ENCODE measurements around the gene FAM180A. TPM values are rescaled to one million over a fixed set of nuclear protein-coding genes. Genes with fewer than 3 reads are reported as not detected.

The FAM180A gene
- total and polyA plus RNA-seq, 2 of the 8 experiments (the other 6 are each of a cell fraction or from before 2014, with no cell fraction given) = not detected

GRCh38 chr7:135773464-135773863 lies 24.9 kb upstream of the FAM180A start:
- CTCF ChIA-PET (ENCODE audit: partially characterized antibody) = interaction anchor here (0.9 to 2.7 kb wide), 5 partner anchors 9 to 81 kb away, joined by 3 to 7 read pairs (median 3); no protein-coding TSS in a partner anchor
- H4K91ac ChIP-seq (replicated peaks; ENCODE audit: insufficient read length, low read length) = no peak overlapping the region
- no peak for FAIRE-seq
- H3K79me1 ChIP-seq (ENCODE audit: low read depth, low read length) = no peaks in the 10 kb centered on the region
- H3K27ac ChIP-seq (ENCODE audit: low read depth, low read length) = no peak overlapping the region
- H2BK12ac ChIP-seq (ENCODE audit: low read depth, low read length) = no peak overlapping the region
- H4K20me1 ChIP-seq (replicated peaks in 1 of 2; ENCODE audit: control insufficient read depth in 1 of 2, insufficient read depth in 2 of 2, low read length in 2 of 2) = no peaks in the 10 kb centered on the region
- no peak overlapping the region for H3K4me3 ChIP-seq (ENCODE audit: extremely low read depth in 1 of 4, insufficient read depth in 2 of 4, low read depth in 3 of 4, low read length in 4 of 4)
- H2BK120ac ChIP-seq (replicated peaks; ENCODE audit: low read depth, low read length) = no peak overlapping the region
- H3K79me2 ChIP-seq (ENCODE audit: control insufficient read depth in 1 of 2, insufficient read depth in 2 of 2, low read length in 2 of 2) = no peaks in the 10 kb centered on the region
- H3K23me2 ChIP-seq (ENCODE audit: low read depth, low read length) = no peaks in the 10 kb centered on the region
- peaks cover 3 to 7% of the 10 kb centered on the region in 2 experiments; a peak in 1 of 4 replicates for H3K9me3 ChIP-seq (ENCODE audit: insufficient read depth in 2 of 2, low read depth in 1 of 2, low read length in 1 of 2)
- no peak overlapping the region for H2BK15ac ChIP-seq (ENCODE audit: low read length)
- no peak for DNase-seq (ENCODE audit: low read depth in 1 of 2, low spot score in 2 of 2)
- POLR2A ChIA-PET (ENCODE audit: partially characterized antibody) = no interaction called here
- no peak overlapping the region for H3K14ac ChIP-seq (ENCODE audit: insufficient read length)
- H2BK5ac ChIP-seq (ENCODE audit: low read depth, low read length) = no peak overlapping the region
- TF ChIP-seq CEBPB (IDR thresholded peaks at IDR 0.05; ENCODE audit: low read depth, low read length) (no peak), BCL11A (IDR thresholded peaks at IDR 0.05; ENCODE audit: low read depth in 2 of 2, low read length in 2 of 2) (no peak), ASH2L (IDR thresholded peaks at IDR 0.05; ENCODE audit: low read length) (no peak), SP1 (IDR thresholded peaks at IDR 0.05; ENCODE audit: low read depth, low read length) (no peak), CTCF (IDR thresholded peaks at IDR 0.05; ENCODE audit: control extremely low read depth in 1 of 3, insufficient read depth in 1 of 3, low read depth in 1 of 3, low read length in 3 of 3) (no peak), POU5F1 (IDR thresholded peaks at IDR 0.05; ENCODE audit: low read depth, low read length) (no peak), SP2 (IDR thresholded peaks at IDR 0.05; ENCODE audit: low read length) (no peak), RAD21 (IDR thresholded peaks at IDR 0.05 in 1 of 2, conservative IDR thresholded peaks at IDR 0.05 in 1 of 2; ENCODE audit: low read depth in 2 of 2, low read length in 2 of 2) (no peak), CBX8 (IDR thresholded peaks at IDR 0.05; ENCODE audit: borderline replicate concordance, low read depth, low read length) (no peak), RNF2 (IDR thresholded peaks at IDR 0.05; ENCODE audit: borderline replicate concordance, low read depth, low read length, missing control alignments, poor library complexity, severe bottlenecking) (no peak), EP300 (IDR thresholded peaks at IDR 0.05; ENCODE audit: borderline replicate concordance in 1 of 2, low read depth in 2 of 2, low read length in 2 of 2) (no peak), POLR2A (IDR thresholded peaks at IDR 0.05; ENCODE audit: control extremely low read depth in 1 of 2, low read depth in 2 of 2, low read length in 2 of 2) (no peak)
- H4K8ac ChIP-seq (ENCODE audit: extremely low read depth, insufficient read depth, low read length) = no peak overlapping the region
- H2AK5ac ChIP-seq (ENCODE audit: low read depth, low read length) = no peak overlapping the region
- H2AFZ ChIP-seq (ENCODE audit: low read length) = no peak overlapping the region
- H4K5ac ChIP-seq (ENCODE audit: insufficient read length, low read depth, low read length) = no peak overlapping the region
- H2BK20ac ChIP-seq (ENCODE audit: low read length) = no peak overlapping the region
- no peak overlapping the region for H3K18ac ChIP-seq (ENCODE audit: extremely low read depth, low read length)
- H3K9ac ChIP-seq (replicated peaks in 1 of 4; ENCODE audit: extremely low read depth in 1 of 4, low read depth in 3 of 4, low read length in 3 of 4) = no peak overlapping the region
- H3K4me2 ChIP-seq (ENCODE audit: insufficient read depth in 1 of 2, low read depth in 2 of 2, low read length in 2 of 2) = no peak overlapping the region
- H3K36me3 ChIP-seq (ENCODE audit: control insufficient read depth in 2 of 4, insufficient read depth in 4 of 4, low read length in 3 of 4) = no peaks in the 10 kb centered on the region
- WGBS, 2 experiments (ENCODE audit: extremely low coverage in 1 of 2, insufficient coverage in 1 of 2, insufficient read length in 1 of 2, insufficient replicate concordance in 2 of 2, low coverage in 1 of 2, low lambda C conversion rate in 2 of 2, missing lambda C conversion rate in 1 of 2) = 67% methylated on average over 5 of the region's 5 CpGs; no CpG with 5 or more reads in 1 of the 2 experiments
- H3K27me3 ChIP-seq (replicated peaks in 1 of 4; ENCODE audit: control insufficient read depth in 3 of 4, extremely low read depth in 1 of 4, insufficient read depth in 3 of 4, low read length in 3 of 4) = no peaks in the 10 kb centered on the region
- no peak overlapping the region for H3K56ac ChIP-seq (replicated peaks; ENCODE audit: insufficient read length, low read depth, low read length)
- peaks cover 0 to 10% (median 0%) of the 10 kb centered on the region in 4 experiments; a peak in 2 of 7 replicates for H3K4me1 ChIP-seq (replicated peaks in 1 of 4; ENCODE audit: control insufficient read depth in 3 of 4, insufficient read depth in 4 of 4, low read length in 3 of 4)
- no peak overlapping the region for H3K4ac ChIP-seq (replicated peaks; ENCODE audit: insufficient read length, low read depth, low read length)
- no peak overlapping the region for H3K23ac ChIP-seq (ENCODE audit: insufficient read length)
